ENCODE data around the gene PIGO.
A peak's percentile ranks its signal among the peaks of the same experiment; 100 is the strongest.

PIGO gene

GRCh38 chr9:35071814-35072460 lies 24.5 kb downstream of the PIGO start:
- Histone ChIP-seq H4K20me1 (ENCODE audit: insufficient read depth, low read length) (peaks cover 32% of the 10 kb centered on the region), H3K9me2 (replicated peaks; ENCODE audit: insufficient read depth, low read length) (no peaks in the 10 kb centered on the region), H2AFZ (ENCODE audit: low read length) (peak overlapping the region; percentile 32; the same call in 1 of the 2 replicates), H3K9me3 (replicated peaks; ENCODE audit: insufficient read depth, low read length) (no peaks in the 10 kb centered on the region), H3K36me3 (replicated peaks; ENCODE audit: insufficient read depth, low read length) (peaks cover 8% of the 10 kb centered on the region; the same call in 1 of the 2 replicates), H3K4me2 (ENCODE audit: low read depth, low read length) (peak overlapping the region; percentile 97; the same call in 1 of the 2 replicates), H3K9ac (ENCODE audit: low read length) (peak overlapping the region; percentile 99), H3K79me2 (ENCODE audit: low read length) (peaks cover 75% of the 10 kb centered on the region), H3K4me3 (ENCODE audit: low read length) (peak overlapping the region; percentile 83), H3K4me1 (ENCODE audit: low read length) (peaks cover 22% of the 10 kb centered on the region), H3K27ac (ENCODE audit: low read length) (peak overlapping the region; percentile 98), H3F3A (ENCODE audit: insufficient read depth, low read length) (peaks cover 57% of the 10 kb centered on the region), H3K27me3 (replicated peaks; ENCODE audit: insufficient read depth, low read length) (no peaks in the 10 kb centered on the region)
- TF ChIP-seq EZH2 (optimal IDR thresholded peaks at IDR 0.05; ENCODE audit: low read depth, low read length) = no peak
- DNase-seq = peak; percentile 79

- peaks cover 75% of the 10 kb centered on the region for H3K79me2 ChIP-seq (ENCODE audit: low read length)
- H3F3A ChIP-seq (ENCODE audit: insufficient read depth, low read length) = peaks cover 61% of the 10 kb centered on the region
- TF ChIP-seq EZH2phosphoT487 (IDR thresholded peaks at IDR 0.05; ENCODE audit: low read length) = no peak
- TF ChIP-seq EZH2 (optimal IDR thresholded peaks at IDR 0.05; ENCODE audit: low read depth, low read length) = no peak
- H3K36me3 ChIP-seq (replicated peaks; ENCODE audit: insufficient read depth, low read length) = peaks cover 13% of the 10 kb centered on the region
- H3K27ac ChIP-seq (ENCODE audit: low read length) = peak overlapping the region; percentile 98
- peak overlapping the region; percentile 83 for H3K4me3 ChIP-seq (ENCODE audit: low read length)
- H3K4me1 ChIP-seq (ENCODE audit: low read length) = peaks cover 27% of the 10 kb centered on the region
- H3K9ac ChIP-seq (ENCODE audit: low read length) = peak overlapping the region; percentile 99
- H4K20me1 ChIP-seq (ENCODE audit: insufficient read depth, low read length) = peaks cover 32% of the 10 kb centered on the region
- DNase-seq = peak; percentile 40
- H3K9me3 ChIP-seq (replicated peaks; ENCODE audit: insufficient read depth, low read length) = no peaks in the 10 kb centered on the region
- H3K27me3 ChIP-seq (replicated peaks; ENCODE audit: insufficient read depth, low read length) = no peaks in the 10 kb centered on the region
- no peaks in the 10 kb centered on the region for H3K9me2 ChIP-seq (replicated peaks; ENCODE audit: insufficient read depth, low read length)
- peak overlapping the region; percentile 97 for H3K4me2 ChIP-seq (ENCODE audit: low read depth, low read length)
- H2AFZ ChIP-seq (ENCODE audit: low read length) = no peak overlapping the region
These were observed 25.3 kb downstream of the PIGO start for GRCh38 chr9:35070823-35071813.

GRCh38 chr9:35069020-35069419 lies 27.4 kb downstream of the PIGO start:
- no peak for TF ChIP-seq EZH2phosphoT487 (IDR thresholded peaks at IDR 0.05; ENCODE audit: low read length)
- no peak for TF ChIP-seq CTCF (IDR thresholded peaks at IDR 0.05; ENCODE audit: low read length)
- no peak for TF ChIP-seq EZH2 (optimal IDR thresholded peaks at IDR 0.05; ENCODE audit: low read depth, low read length)
- Histone ChIP-seq H3K27me3 (replicated peaks; ENCODE audit: insufficient read depth, low read length) (no peaks in the 10 kb centered on the region), H3K9me3 (replicated peaks; ENCODE audit: insufficient read depth, low read length) (no peaks in the 10 kb centered on the region), H2AFZ (ENCODE audit: low read length) (no peak overlapping the region), H4K20me1 (ENCODE audit: insufficient read depth, low read length) (peaks cover 42% of the 10 kb centered on the region), H3F3A (ENCODE audit: insufficient read depth, low read length) (peaks cover 61% of the 10 kb centered on the region), H3K4me3 (ENCODE audit: low read length) (peak overlapping the region; percentile 83), H3K27ac (ENCODE audit: low read length) (peak overlapping the region; percentile 98; the same call in 1 of the 2 replicates), H3K4me2 (ENCODE audit: low read depth, low read length) (peak overlapping the region; percentile 97), H3K9ac (ENCODE audit: low read length) (peak overlapping the region; percentile 99; the same call in 1 of the 2 replicates), H3K36me3 (replicated peaks; ENCODE audit: insufficient read depth, low read length) (peaks cover 28% of the 10 kb centered on the region), H3K4me1 (ENCODE audit: low read length) (peaks cover 27% of the 10 kb centered on the region), H3K79me2 (ENCODE audit: low read length) (peaks cover 82% of the 10 kb centered on the region), H3K9me2 (replicated peaks; ENCODE audit: insufficient read depth, low read length) (no peaks in the 10 kb centered on the region)
- no peak for DNase-seq

- Histone ChIP-seq H3K79me2 (ENCODE audit: low read length) (peaks cover 99% of the 10 kb centered on the region), H3F3A (ENCODE audit: insufficient read depth, low read length) (peaks cover 55% of the 10 kb centered on the region), H2AFZ (ENCODE audit: low read length) (no peak overlapping the region), H3K9me3 (replicated peaks; ENCODE audit: insufficient read depth, low read length) (no peaks in the 10 kb centered on the region), H3K9ac (ENCODE audit: low read length) (peak overlapping the region; percentile 15; the same call in 1 of the 2 replicates), H3K27me3 (replicated peaks; ENCODE audit: insufficient read depth, low read length) (no peaks in the 10 kb centered on the region), H3K36me3 (replicated peaks; ENCODE audit: insufficient read depth, low read length) (peaks cover 48% of the 10 kb centered on the region), H3K4me1 (ENCODE audit: low read length) (peaks cover 27% of the 10 kb centered on the region), H3K27ac (ENCODE audit: low read length) (peak overlapping the region; percentile 98), H3K9me2 (replicated peaks; ENCODE audit: insufficient read depth, low read length) (no peaks in the 10 kb centered on the region), H4K20me1 (ENCODE audit: insufficient read depth, low read length) (peaks cover 48% of the 10 kb centered on the region), H3K4me3 (ENCODE audit: low read length) (no peak overlapping the region), H3K4me2 (ENCODE audit: low read depth, low read length) (peak overlapping the region; percentile 97)
- DNase-seq = peak; percentile 81
- TF ChIP-seq EZH2 (optimal IDR thresholded peaks at IDR 0.05; ENCODE audit: low read depth, low read length) (no peak), CTCF (IDR thresholded peaks at IDR 0.05; ENCODE audit: low read length) (no peak), EZH2phosphoT487 (IDR thresholded peaks at IDR 0.05; ENCODE audit: low read length) (no peak)
These were observed 29.3 kb downstream of the PIGO start for GRCh38 chr9:35067056-35067455.

Measured in MM.1S (cell line).